GM20431 (cell line): ENCODE data around the gene RYR2.
"Not testable (repeated sequence)": the region's sequence is repeated elsewhere in the genome, so short reads cannot be mapped to it uniquely, and the experiment has no call there.

Experiments
- in situ Hi-C: fragments of 300-500 bp; cut with MseI, MboI; formaldehyde crosslinking; loops from one replicate; pipeline ENCODE4 v1.15.0; 2020; ENCODE audit warnings: low sequenced_read_pairs; ENCODE audit not compliant: unreplicated experiment

RYR2 gene

GRCh38 chr1:237070519-237070918, 28.5 kb downstream of the RYR2 start:
- in situ Hi-C loops, result no loop called here

DNA sequence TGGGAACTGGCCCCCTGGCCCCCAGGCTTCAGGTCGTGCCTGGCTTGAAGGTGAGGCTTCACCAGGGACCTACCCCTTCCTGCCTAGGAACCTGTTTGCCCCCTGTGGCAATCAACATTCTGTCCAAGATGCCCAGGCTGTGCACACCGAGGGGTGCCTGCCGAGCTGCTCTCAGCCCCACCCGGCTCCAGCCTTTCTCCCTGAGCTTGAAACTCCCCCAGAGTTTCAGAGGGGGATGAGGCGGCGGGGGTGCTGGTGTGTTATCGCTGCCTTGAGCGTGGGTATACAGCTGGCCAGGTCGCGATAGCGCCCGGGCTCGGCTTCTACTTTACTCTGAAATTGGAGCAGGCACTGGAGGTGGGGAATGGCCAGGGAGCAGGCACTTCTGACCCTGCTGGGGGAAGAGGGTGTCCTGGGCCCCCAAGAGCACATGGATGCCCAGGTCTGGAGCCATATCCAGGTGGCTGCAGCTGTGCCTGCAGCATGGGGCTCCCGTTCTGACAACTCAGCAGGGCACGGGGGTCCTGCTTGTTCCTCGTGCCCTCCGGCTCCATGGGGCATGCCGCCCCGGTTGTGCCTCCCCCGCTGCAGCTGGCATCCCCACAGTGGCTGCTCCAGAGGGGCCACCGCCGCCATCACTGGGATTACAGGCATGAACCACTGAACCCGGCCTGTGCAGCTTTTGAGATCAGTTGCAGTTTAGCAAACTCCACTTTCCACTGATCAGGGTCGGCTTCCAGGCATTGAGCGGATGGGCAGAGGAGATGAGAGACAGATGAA, 29.8 kb downstream of the RYR2 start:
- in situ Hi-C loops, result no loop called here

DNA sequence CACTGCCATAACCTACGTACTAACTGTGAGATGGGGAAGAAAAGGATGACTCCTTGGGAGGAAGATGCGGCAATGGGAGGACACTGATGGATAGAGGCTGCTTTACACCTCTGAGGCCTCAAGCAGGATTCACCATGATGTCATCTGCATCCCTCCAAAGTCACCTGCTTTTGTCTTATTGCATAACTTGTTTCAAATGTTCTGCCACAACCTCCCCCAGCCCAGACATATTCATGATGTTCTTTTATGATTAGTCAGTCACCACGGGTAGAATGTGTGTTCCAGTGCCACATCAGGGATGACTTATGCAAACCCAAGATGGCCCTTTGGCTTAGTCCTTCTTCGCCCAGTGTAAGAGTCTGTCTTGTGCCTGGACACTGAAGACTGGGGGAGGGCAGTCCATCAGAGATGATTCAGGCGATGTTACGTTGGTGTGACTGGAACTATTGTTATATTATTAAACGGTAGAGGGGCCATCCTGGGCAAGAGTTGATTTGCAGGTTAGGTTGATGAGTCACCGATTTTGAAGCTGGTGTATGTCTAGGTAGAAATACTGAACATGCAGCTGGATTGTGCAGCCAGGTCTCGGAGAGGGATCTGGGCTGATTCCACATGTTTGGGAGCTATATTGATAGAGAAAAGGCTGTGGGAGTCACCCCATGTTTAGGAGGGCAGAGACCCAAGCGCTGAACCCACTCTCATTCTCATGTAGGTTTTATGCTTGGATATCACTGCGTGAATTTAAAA, 32.6 kb downstream of the RYR2 start:
- in situ Hi-C loops, result no loop called here

DNA sequence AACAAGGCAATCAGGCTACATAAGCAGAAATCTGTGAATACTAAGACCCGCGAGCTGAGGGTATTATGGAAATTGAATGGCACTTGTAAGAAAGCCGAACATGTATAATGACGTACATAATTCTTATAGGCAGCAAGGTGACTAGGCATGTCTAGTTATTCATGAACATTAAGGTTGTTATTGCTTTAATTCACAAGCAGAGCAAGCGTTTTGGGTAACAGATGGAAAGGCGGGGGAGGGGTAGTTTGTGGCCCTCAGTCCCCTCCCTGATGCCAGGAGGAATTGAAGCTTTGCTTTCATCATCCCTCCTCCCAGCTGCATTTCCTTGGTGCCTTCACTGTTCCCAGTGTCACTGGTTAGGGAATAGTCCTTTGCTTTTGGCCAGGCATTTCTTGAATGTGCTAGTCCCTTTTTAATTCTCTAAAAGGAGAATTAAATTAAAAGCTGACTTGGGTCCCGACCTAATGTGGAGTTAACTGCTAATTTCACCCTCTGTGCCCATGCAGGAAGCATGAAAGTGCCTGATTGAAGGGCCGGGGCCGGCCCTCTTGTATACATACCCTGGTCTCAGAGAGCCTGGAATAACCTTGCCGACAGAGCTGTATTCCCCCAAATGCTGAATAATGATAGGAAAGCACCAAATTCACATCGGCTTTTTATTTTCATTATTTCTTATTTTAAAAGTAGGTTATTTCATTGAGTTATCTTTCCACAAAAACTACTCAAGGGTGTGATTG, 42.5 kb downstream of the RYR2 start:
- in situ Hi-C loops, result no loop called here

- in situ Hi-C loops, result no loop called here
Observed at GRCh38 chr1:237091691-237092090, 49.7 kb downstream of the RYR2 start.

DNA sequence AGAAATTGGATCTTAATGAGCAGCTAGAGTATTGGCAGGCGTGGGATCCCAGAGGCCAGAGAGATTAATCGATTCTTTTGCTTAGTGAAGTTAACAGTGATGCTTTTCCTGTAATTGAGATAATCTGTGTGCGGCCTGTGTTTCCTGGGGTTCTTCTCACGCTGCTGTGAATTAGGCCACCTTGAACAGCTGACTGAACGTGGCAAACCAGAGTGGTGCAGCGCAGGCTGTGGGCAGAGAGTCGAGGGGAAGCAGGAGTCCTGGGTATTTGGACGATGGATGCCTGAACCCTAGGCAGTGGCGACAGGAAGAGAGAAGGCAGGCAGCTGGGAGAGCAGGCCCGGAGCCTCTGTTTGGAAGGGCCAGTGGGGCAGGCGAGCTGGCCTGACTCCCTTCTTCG, 51.7 kb downstream of the RYR2 start:
- in situ Hi-C loops, result no loop called here

GRCh38 chr1:237098541-237098940, 56.6 kb downstream of the RYR2 start:
- in situ Hi-C loops, result no loop called here

DNA sequence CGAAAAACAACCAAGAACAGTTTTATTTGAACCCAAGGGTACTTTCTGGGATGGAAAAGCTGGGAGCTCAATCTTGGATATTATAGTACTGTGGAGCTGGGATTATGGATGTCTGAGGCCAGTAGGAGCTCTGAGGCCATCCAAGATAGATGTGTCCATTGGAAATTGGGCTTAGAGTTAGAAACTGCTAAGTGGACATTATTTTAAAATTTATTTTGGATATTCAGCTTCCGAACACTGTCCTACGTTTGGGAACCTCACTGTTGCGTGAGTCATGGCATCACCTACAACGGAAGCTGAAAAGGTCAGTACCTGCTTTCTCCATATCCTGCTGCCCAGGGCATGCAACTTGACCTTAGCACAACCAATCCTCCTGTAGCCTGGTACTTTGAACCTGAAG, 61.0 kb downstream of the RYR2 start:
- in situ Hi-C loops, result no loop called here

DNA sequence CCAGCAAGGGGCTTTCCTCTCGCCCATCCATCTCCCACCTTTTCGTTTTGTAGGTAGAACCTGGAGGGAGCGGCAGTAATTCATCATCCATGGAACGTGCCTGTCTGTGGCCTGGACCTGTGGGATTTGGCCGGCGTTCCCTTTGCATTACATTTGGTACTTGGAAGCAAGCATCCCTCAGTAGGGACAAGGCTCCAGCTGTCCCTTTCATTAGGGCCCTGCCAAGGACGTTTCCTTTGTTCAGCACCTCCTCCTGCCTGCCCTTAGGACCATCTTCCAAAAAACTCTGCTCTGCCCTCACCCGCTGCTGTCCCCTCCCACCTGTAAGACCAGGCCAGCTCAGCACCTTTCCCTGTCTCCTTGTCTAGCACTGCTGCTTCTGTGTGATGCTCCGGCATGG, 62.1 kb downstream of the RYR2 start:
- in situ Hi-C loops, result no loop called here

DNA sequence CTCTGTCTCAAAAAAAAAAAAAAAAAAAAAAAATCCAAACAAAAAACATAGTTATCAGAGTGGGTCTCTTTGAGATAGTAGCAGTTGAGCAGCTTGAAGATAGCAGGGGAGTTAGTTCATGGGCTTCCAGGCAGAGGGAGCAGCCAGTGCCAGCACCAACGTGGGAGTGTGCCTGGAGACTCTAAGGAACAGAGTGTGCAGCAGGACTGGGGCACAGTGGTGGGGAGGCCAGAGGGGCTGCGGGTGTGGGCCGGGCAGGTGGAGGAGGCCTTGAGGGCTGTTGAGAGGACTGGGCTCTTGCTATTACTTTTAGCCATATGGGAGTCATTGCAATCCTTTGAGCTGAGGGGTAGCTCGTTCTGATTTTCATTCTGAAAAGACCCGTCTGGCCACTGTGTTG, 63.8 kb downstream of the RYR2 start:
- in situ Hi-C loops, result no loop called here

DNA sequence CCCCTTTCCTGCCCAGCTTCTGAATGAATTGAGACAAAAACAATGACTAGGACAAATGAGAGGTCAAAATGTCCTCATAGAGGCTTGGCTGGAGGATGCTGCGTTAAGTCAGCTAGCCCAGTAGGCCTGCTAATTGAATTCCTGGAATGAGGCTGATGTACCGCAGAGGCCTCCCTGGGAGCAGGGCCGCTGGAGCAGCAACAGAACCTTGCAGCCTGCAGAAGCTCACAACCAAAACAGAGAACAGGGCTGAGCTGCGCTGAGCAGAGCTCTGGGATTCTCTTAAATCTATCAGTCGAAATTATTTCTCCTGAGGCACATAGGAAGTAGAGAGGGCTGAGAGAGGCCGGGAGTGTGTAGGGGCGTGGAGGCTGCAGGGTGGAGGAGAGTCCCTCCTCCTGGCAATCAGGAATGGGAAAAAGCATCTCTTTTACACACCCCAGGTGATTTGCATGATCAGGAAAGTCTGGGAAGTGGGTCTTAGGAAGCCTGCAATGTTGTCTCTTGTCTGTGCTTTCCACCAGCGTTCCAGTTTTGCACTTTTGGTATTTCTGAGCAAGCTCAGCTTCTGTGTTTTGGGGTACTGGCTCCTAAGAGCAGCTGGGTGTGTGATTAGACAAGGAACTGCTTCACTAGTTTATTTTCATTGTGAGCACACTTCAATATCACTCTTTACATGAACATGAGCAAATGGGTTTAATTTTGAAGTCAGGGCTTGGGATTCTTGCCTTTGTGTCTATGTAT, 66.5 kb downstream of the RYR2 start:
- in situ Hi-C loops, result no loop called here

- in situ Hi-C loops, result no loop called here
Observed at GRCh38 chr1:237111807-237112206, 69.8 kb downstream of the RYR2 start.

- in situ Hi-C loops, result no loop called here
Observed at GRCh38 chr1:237112663-237113062, 70.7 kb downstream of the RYR2 start.

DNA sequence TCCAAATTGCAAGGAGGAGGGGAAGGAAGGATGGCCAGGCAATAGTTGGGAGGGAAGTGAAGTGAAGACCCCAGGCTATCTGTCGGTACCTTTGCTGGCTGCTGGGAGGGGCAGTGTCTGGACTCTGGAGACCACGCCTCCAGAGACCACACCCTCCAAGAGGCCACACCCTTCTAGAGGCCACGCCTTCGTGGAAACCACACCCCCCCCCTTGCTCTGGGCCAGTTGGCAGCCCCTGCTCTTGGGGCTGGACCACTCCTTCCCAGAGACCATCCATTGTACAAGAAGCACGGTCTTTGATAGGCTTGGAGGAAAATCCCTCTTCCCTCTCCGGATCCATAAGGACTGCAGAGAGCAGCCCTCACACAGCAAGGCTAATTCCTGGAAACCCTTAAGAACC, 73.1 kb downstream of the RYR2 start:
- in situ Hi-C loops, result no loop called here

- in situ Hi-C loops, result no loop called here
Observed at GRCh38 chr1:237119091-237119490, 77.1 kb downstream of the RYR2 start.

DNA sequence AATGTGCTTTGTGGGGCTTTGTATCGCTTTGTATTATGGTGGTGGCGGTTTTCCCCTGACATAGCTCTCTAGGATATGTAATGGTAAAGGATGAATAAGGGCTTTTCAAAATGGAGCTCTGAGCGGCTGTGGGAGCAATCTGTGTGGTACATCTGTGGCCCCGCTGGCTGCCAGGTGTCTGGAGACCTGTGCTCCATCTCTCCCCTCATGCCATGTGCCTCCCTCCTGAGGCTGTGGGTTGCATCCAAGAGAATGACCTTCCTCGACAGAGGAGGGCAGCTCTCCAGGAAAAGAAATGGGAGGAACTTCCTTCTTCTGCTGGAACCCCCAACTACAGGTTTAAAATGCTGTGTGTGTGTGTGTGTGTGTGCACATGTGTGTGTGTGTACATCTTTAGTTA, 78.7 kb downstream of the RYR2 start:
- in situ Hi-C loops, result no loop called here

- in situ Hi-C loops, result no loop called here
Observed at GRCh38 chr1:237124856-237125462, 83.0 kb downstream of the RYR2 start.

- in situ Hi-C loops, result no loop called here
Observed at GRCh38 chr1:237126180-237126579, 84.2 kb downstream of the RYR2 start.

DNA sequence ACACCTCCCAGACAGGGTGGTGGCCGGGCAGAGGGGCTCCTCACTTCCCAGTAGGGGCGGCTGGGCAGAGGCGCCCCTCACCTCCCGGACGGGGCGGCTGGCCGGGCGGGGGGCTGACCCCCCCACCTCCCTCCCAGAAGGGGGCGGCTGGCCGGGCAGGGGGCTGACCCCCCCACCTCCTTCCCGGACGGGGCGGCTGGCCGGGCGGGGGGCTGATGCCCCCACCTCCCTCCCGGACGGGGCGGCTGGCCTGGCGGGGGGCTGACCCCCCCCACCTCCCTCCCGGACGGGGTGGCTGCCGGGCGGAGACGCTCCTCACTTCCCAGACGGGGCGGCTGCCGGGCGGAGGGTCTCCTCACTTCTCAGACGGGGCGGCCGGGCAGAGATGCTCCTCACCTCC, 85.3 kb downstream of the RYR2 start:
- in situ Hi-C loops, result not testable (repeated sequence)

DNA sequence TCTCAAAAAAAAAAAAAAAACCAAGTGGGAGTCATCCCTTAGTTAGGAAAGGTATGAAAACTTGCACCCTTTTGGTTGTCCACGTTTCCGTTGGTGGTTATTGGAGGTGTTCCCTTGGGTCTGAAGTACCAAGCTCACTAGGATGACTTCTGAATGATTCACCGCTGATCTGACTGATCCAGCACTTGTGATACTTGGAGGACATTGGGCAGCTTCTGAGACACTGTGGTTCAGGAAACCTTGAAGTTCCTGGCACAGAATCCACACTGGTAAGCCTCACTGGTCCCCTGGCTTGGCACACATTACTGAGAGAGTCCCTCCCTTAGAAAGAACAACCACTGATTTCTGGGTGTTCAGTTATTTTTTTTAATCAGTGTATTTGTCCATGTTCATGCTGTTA, 91.9 kb downstream of the RYR2 start:
- in situ Hi-C loops, result no loop called here
